Activated CD4-positive, alpha-beta T cell treated with anti-CD3 and anti-CD28 coated beads for 1 hour (primary cell): ENCODE measurements around the gene PLCD1.
"Not testable (repeated sequence)": the region's sequence is repeated elsewhere in the genome, so short reads cannot be mapped to it uniquely, and the experiment has no call there.

Experiments
- DNase-seq: peaks from one replicate; pipeline ENCODE4 v3.0.0-alpha.2; 2020

PLCD1 gene

DNA sequence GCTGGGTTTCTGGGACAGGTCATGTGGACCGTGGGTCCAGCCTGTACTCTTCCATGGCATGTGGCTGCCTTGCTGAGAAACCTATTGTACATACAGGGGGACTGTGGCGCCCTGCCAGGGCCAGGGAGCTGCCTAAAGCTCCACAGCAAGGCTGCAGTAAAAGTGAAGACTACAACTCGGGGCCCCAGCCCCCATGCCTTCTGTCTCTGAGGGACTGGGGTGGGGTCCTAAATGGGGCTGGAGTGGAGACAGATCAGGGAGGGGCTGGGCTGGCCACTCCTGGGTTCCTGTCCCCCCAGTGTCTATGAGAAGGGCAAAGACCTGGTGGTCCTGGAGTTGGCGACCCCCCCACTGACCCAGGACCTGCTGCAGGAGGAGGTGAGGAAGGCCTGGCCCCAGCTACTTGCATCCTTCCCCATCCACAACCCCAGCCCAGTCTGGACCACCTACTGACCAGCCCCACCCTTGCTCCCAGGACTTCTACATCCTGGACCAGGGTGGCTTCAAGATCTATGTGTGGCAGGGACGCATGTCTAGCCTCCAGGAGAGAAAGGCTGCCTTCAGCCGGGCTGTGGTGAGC is 31.6 kb downstream of the PLCD1 start:
- no peak for DNase-seq

DNA sequence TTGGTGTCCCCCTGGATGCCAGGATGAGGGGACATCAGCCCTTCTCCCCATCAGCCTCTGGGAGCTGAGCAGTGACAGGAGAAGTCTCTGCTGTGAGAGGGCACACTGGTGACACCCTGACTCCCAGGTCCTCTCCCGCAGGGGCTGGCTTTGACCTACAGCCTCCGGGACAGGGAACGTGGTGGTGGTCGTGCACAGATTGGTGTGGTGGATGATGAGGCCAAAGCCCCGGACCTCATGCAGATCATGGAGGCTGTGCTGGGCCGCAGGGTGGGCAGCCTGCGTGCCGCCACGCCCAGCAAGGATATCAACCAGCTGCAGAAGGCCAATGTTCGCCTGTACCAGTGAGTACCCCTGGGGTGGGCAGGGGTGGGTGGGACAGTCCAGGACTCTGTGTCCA is 32.1 kb downstream of the PLCD1 start:
- DNase-seq = no peak

DNA sequence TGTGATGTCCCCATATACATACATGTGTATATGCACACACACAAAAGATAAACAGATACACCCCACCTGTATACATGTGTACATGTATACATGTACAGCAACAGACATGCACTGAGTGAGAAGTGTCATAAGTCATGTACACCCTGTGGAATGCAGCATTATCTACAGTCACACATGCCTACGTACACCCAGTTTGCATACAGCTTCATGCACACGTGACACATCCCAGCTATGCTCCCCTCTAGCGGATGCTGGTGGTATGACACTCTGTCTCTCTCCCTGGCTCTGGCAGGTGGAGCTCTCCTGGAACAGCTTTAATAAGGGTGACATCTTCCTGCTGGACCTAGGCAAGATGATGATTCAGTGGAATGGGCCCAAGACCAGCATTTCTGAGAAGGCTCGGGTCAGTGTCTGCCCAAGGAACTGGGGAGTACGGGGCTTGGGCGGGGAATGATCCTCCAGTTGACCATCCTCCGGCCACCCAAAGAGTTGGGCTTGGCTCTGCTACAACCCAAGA is 32.6 kb downstream of the PLCD1 start:
- peak; percentile 69 for DNase-seq

DNA sequence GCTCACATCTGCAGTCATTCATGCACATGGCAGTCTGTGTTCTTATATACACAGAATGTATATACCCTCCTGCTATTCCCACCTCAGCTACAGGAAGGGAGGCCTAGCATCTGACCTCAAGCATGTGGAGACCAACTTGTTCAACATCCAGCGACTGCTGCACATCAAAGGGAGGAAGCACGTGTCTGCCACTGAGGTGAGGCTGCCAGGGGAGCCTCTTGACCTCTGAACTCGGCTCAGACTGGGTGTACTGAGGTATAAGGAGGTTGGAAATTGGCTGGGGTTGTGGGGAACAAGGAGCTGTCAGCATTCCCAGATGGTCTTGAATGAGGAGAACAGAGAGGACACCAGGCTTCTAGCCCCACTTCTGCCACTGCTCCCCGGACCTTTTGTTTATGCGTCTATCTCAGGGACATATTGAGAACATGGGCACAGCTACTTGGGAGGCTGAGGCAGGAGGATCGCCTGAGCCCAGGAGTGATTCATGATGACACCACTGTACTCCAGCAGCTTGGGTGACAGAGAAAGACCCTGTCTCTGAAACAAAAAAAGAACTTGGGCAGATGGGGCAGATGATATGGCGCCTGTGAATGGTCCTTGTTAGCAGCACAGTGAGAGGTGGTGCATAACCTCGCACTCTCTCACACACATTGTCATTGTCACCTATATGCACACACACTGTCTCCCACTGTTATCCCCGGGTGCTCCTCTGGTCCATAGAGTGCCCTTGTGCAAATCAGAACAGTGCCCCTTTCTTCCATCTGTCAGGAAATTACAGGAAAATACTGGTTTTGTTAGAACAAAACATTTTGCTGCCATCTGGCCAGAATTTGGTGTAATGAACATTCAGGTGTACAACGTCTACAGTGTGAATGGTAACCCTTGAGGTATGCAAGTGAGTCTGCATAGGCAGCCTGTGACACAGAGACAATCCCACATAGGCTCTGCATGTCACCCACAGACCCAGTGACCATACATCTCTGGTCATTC is 33.5 kb downstream of the PLCD1 start:
- DNase-seq = no peak

DNA sequence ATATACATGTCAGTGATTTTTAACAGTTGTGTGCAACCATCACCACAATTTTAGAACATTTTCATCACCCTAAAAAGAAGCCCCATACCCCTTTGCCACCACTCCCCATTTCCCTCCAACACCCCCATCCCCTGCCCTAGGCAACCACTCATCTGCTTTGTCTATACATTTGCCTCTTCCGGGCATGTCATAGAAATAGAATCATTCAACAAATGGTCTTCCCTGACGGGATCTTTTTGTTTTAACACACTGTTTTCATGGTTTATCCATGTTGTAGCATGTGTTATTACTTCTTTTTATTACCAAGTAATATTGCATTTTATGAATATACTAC is 34.8 kb downstream of the PLCD1 start:
- DNase-seq = no peak

DNA sequence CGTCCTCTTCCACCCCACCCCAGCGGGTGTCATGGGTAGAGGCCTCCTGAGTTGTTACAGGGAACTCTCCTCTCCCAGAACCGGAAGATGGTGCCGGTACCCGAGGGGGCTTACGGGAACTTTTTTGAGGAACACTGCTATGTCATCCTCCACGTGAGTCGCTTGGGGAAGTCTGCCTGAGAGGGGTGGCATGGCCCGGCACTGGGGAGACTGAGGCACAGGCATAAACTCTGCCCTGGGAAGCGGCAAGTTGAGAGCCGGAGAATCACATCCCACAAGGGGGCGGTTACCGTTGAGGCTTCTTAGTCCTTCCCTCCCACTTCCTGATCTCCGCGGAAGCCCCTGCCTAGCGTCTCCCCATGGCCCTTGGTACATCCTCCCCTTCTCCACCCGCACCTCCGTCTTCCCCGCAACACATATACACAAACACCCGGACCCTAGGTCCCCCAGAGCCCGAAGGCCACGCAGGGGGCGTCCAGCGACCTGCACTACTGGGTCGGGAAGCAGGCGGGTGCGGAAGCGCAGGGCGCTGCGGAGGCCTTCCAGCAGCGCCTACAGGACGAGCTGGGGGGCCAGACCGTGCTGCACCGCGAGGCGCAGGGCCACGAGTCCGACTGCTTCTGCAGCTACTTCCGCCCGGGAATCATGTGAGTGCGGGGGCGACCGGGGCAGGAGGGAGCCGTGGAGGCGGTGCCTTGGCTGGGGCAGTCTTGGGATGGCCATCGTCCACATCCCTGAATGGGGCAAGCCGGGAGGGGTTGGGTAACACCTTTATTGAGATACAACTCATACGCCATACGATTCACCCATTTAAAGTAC is 35.4 kb downstream of the PLCD1 start:
- DNase-seq = peak; percentile 31

DNA sequence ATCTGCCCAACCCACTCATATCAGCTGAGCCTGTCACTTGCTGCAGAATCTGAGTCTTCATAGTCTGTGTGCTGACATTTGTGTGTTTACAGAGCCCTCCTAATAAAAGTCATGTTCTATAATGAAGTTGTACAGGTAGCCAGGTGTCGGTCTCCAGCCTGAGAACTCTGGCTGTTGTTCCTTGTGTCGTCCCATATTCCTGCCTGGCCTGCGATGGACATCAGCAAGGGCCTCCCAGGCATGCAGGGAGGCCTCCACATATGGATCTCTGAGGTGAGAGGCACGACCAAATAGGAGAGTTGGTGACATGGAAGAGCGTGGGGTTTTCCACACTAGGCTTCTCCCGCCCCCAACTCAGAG is 36.0 kb downstream of the PLCD1 start:
- DNase-seq = no peak

DNA sequence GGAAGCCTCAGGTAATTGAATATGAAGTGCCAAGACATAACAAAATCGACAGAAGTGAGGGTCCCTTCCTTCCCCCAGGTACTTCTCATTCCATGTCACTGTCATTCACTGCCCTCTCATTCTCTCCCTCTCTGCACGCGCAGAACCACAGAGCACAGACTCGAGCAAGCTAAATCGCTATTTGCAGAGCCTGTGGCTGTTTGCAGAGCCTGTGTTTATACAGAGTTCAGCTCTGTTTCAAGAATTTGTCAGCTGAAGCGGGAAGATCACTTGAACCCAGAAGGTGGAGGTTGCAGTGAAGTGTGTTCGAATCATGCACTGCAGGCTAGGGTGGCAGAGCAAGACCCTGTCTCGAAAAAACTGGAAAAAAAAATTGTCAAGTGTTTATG is 36.4 kb downstream of the PLCD1 start:
- no peak for DNase-seq

DNA sequence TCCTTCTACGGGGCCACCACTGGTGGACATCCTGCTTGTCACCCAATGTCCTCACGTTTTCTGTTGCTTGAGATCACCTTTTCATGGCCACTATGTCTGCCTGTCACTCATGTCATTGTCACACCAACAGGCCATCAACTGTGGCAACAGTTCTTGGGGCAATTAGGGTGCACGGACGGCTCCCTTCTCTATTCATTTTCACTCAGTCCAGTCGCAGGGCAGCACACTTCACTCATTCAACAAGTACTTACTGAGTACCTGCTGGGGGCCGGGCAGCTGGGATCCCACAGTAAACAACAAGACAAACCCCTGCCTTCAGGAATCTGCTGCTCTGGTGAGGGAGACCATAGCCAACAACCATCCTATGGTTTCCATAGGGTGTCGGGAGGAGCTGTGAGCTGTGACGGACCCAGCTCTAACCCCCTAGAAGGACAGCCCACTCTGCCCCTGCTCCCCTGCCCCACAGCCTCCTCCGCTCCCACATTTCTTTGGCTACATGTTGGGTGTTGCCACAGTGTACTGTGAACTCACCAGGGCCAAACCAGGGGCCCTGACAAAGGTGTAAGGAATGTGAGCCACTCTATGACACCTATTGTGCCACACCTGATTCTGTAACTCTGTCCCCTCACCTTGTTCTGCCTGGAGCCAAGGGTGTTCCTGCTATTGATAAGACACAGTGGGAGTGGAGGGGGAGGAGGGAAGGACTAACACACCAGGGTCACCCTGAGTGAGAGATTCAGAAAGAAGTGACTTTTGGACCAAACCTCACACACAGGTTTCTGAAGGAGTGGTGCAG is 37.0 kb downstream of the PLCD1 start:
- DNase-seq = no peak

DNA sequence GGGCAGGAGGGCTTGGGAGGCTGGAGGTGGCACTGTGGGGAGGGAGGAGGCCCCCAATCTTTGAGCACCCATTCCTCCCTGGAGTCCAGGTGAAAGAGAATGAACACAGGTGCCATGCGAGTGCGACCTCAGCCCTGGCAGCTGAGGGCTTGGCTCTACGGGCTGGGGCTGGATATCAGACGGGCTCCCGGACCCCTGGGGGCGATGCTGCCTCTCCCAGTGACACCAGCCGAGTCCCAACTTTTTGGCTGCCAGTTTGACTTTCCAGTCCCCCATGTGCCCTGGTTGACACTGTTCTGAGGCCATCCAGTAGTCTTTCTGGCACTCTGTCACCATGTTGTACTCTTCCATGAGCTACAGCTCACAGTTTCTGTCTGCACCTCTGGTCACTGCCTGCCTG is 37.6 kb downstream of the PLCD1 start:
- DNase-seq = no peak

DNA sequence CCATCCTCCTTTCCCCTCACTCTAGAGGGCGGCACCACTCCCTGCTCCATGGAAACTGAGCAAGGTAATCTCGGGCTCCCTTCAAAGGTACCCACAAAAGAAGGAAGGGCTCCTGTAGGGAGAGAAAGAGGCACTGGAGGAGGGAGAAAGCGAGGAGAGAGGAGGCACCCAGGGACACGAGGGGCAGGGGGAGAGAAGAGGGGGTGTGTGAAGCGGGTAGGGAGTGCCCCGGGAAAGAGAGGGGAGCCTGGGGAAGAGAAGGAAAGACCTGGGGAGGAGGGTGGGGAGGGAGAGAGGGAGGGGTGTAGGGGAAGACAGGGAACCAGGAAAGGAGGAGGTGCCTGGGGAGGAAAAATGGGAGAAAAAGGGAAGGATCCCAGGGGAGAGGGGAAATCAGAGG is 38.3 kb downstream of the PLCD1 start:
- DNase-seq = no peak

DNA sequence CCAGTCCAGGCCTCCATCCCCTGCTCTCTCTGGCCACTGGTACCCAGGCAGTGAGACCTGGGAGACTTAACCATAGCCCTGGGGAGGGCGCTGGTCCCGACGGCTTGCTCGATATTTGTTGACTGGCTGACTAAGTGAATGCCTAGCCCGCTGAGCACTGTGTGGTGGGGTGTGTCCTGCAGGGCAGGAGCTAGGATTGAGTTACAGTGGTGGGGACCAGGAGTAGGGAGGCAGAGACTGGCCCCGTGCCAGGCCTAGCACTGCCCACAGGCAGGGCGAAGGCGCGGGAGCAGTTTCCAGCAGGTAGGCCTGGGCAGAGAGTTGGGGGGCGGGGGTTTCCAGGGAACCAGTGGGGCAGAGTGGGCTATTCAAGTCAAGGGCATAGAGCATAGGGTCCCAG is 38.9 kb downstream of the PLCD1 start, which contains the start of gene VILL:
VILL (plus strand) TSS at position 260 of the 400 bp plus-strand sequence. CDS start 2,887 bp downstream, outside the sequence.
- DNase-seq = no peak

DNA sequence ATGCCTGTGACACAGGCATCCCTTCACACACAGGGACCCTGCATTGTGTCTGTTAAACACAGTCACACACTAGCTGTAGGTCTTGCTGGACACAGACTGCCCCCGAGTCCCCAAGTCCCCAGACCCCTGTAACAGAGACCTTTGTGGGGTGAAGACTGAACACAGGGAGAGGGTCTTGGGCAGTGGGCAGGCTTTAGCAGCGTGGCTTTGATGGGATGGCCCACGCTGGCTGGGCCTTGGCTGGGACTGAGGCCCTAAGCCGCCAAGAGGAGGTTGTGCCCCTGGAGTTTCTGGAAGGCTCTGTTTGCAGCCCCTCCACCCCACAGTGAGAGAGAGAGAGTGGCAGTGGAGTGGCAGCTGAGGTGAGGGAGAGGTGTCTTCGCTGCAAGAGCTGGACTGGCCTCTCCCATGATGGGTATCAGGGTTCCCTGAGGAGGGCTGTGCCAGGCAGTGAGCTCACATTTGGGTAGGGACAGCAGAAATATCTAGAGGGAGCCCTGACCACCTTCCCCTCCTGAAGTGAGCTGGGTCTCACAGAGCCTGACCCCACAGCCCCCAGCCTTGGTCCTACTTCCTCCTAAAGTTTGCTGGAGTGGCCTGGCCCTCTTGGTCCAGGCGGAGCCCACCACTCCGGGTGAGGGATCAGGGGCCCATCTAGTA is 39.5 kb downstream of the PLCD1 start:
- DNase-seq = no peak

DNA sequence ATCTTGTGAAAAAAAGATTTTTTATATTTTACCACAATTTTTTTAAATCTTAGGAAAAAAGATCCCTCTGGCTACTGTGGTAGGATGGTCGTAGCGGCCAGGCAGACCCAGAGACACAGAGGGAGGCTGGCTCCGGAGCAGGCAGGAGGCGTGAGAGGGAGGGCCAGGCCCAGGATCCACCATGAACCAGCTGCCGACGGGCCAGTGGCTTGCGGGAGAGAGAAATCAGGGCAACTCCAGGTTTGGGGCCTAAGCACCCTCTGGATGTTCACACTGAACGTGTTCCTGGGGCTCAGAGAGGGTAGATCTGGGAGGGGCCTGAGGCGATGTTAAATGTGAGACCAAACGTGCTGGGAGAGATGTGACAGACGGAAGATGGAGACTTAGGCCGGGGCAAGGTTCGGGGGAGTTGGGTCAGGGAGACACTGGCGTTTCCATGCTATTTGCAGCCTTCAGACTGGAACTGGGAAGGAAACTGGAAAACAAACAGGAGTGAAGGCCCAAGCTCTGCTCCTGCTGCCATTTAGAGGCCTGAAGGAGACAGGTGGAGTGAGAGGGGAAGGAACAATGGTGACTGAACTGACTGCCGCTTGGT is 40.4 kb downstream of the PLCD1 start:
- DNase-seq = no peak

DNA sequence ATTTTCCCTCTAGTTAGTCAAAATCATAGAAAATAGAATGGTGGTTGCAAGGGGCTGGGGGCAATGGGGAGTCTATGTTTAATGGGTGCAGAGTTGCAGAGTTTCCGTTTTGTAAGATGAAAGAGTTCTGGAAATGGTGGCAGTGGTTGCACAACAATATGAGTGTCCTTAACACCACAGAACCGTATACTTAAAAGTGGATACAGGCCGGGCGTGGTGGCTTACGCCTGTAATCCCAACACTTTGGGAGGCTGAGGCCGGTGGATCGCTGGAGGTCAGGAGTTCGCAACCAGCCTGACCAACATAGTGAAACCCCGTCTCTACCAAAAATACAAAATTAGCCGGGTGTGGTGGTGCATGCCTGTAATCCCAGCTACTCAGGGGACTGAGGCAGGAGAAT is 41.1 kb downstream of the PLCD1 start:
- DNase-seq = not testable (repeated sequence)

DNA sequence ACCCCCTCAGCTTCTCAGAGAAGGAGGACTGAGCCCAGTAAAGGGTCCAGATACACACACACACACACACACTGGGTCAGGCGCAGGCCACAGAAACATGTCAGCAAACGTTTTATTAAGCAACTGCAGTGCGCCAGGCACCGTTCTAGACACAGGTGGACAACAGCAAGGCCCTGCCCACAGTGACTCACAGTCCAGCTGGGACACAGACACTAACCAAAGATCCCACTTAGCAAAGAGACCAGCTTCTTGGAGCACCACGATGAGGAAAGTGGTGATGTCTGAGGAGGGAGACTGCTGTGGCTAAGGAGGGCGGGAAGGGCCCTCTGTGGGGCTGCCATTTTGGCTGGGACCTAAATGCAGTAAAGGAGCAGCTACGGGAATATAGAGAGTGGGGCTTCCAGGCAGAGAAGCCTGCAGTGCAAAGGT is 41.7 kb downstream of the PLCD1 start:
- no peak for DNase-seq

DNA sequence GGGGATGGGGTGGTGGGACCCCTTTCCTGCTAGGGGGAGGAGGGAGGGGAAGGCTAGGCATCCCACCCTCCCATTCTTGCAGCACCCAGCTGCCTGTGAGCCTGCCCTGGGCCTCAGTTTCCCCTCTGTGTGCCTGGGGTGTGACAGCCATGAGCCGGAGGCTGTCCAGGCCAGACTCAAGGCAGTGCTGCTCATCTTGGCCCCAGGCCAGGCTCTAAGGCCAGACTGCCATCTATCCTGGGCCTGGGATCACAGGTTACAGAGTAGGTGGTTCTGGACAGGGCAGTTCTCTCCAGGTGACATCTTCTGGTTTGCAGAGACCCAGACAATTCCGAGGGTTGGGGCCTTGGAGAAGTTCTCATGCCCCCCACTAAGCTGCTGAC is 42.1 kb downstream of the PLCD1 start:
- no peak for DNase-seq

DNA sequence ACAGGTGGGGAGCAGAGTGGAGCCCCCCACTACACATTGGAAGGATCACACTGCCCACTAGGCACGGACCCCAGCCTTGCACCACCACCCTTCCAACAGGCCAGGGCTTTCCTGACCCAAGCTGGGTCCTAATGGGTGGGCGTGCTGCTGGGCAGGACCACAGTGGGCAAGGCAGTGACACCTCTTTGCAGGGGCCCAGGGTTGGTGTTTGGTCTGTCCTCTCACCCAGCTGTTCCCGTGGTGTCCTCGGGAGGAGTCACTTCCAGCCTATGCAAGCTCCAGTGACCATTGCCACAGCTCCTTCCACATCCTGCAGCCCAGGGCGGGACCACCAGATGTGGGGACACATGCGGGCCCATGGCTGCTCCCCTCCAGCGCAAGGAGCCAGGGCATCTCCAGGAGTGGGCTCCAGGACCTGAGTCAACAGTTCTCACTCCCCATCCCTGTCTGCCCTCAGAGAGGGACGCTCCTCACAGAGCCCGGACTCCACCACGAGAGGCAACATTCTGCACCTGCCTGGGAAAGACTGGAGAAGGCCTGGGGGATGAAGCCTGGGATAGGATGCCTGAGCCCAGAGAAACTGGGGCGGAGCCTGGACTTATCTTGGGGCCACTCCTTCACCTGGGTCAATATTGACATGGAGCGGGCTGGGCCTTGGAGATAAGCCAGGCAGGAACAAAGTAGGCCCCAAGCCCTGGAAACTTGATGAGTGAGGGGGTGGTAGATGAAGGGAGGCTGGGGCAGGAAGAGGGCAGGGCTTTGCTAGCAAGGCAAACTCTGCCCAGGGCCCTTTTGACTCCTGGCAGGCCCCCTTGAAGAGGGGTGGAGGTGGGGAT is 42.7 kb downstream of the PLCD1 start:
- no peak for DNase-seq

DNA sequence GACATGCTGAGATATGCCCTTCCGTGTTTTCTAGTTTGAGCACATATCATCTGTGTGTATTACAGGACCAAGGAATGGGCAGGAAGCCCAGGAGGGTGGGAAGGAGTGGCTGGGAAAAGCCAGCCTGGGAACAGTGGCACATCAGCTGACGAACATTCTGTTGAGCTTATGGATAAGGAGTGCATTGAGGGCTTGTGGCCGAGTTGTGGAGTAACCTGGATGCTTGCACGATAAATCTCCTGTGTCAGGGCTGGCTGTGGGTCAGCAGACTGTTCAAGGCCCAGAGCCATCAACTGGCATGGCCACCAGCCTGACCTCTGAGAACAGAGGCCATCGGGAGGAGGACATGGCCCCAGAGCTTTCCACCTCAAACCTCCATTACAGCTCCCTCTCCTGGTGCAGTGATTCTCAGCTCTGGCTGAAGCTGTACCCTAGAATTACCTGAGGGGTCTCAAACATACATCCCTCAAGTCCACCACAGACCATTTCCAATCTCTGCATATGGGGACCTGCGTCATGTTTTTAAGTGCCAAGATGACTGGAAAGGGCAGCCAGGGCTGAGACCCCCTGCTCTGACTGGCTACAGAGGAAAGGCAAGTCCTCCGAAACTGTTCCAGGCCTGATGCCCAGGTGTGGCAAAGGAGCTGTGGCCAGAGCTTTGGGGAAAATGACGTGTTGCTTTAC is 43.7 kb downstream of the PLCD1 start:
- no peak for DNase-seq

DNA sequence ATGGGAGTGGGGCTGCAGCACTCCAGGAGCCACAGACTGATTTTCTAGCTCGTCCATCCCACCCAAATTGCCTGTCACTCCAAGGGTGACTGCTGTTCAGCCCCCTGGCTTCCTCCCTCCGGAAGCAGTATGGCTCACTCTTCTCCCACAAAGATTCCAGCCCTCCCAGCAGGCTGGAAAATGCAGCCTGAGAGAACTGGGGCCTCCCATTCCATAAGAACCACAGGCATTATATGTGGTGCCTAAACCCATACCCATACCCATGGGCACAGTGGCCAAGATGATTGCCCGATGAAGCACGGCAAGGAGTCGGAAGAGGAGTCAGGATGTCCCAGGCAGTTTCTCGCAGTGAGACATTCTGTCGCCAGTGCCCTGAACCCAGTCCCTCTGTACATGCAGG is 44.8 kb downstream of the PLCD1 start:
- no peak for DNase-seq
